ENCODE results near the gene SLC19A1. TPM values are rescaled to one million over a fixed set of nuclear protein-coding genes. Genes with fewer than 3 reads are reported as not detected.
"Not testable (repeated sequence)": the region's sequence is repeated elsewhere in the genome, so short reads cannot be mapped to it uniquely, and the experiment has no call there.

The SLC19A1 gene
- total RNA-seq, 1 experiment from 2014 or later: 25.4 TPM

DNA sequence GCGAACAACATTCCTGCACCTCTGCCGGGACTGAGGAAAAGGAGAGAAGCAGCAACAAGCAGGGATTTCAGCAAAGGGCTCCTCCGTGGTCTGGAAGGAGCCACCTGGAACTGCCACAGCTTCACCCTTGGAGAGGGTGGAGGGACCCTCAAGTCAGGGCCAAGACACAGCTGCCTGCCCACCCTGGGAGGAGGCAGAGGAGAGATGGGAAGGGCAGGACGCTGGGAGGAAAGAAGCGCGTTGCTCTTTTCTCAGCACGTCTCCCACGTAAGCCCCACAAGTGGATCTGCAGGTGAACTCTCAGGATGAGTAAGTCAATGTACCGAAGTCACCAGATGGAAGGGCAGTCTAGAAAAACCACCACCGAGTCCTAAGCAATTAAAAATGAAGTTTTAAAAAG, 39.6 kb downstream of the SLC19A1 start:
- intact Hi-C loops (cut with micrococcal nuclease): no loop called here
- Mint-ChIP-seq H3K4me3 (ENCODE audit: unreplicated experiment) (no peak overlapping the region), H3K9me3 (ENCODE audit: unreplicated experiment) (peaks cover 8% of the 10 kb centered on the region), H3K4me1 (ENCODE audit: insufficient read depth, unreplicated experiment) (no peaks in the 10 kb centered on the region), H3K36me3 (ENCODE audit: insufficient read depth, unreplicated experiment) (peaks cover 8% of the 10 kb centered on the region), H3K27me3 (ENCODE audit: insufficient read depth, unreplicated experiment) (no peaks in the 10 kb centered on the region), H3K27ac (ENCODE audit: low read depth, unreplicated experiment) (no peak overlapping the region)
- POLR2A ChIA-PET: no interaction called here
- CTCF ChIA-PET: no interaction called here
- DNase-seq (ENCODE audit: unreplicated experiment): no peak
- TF ChIP-seq, protein P1, sequence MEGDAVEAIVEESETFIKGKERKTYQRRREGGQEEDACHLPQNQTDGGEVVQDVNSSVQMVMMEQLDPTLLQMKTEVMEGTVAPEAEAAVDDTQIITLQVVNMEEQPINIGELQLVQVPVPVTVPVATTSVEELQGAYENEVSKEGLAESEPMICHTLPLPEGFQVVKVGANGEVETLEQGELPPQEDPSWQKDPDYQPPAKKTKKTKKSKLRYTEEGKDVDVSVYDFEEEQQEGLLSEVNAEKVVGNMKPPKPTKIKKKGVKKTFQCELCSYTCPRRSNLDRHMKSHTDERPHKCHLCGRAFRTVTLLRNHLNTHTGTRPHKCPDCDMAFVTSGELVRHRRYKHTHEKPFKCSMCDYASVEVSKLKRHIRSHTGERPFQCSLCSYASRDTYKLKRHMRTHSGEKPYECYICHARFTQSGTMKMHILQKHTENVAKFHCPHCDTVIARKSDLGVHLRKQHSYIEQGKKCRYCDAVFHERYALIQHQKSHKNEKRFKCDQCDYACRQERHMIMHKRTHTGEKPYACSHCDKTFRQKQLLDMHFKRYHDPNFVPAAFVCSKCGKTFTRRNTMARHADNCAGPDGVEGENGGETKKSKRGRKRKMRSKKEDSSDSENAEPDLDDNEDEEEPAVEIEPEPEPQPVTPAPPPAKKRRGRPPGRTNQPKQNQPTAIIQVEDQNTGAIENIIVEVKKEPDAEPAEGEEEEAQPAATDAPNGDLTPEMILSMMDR (IDR thresholded peaks at IDR 0.05; ENCODE audit: unreplicated experiment): no peak
- no TSS peak for BruUV-seq (replicated peaks)

DNA sequence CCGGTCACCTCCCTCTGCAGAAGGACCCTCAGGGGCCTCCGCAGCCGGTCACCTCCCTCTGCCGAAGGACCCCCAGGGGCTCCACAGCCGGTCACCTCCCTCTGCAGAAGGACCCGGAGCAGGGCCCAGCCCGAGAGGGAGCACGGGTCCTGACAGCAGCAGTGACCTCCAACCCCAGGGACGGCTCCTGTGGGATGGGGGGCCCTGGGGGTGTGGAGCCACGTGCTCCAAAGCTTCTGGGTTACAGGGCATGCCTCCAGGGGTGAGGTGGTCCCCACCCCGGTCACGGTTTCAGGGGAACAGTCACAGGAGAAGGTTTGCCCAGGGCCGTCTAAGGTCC, 40.3 kb downstream of the SLC19A1 start:
- POLR2A ChIA-PET: interaction anchor here (0.6 kb wide), 1 partner anchor 21 kb away, joined by 4 read pairs; no protein-coding TSS in a partner anchor
- Mint-ChIP-seq H3K9me3 (ENCODE audit: unreplicated experiment) (peaks cover 8% of the 10 kb centered on the region), H3K27me3 (ENCODE audit: insufficient read depth, unreplicated experiment) (no peaks in the 10 kb centered on the region), H3K27ac (ENCODE audit: low read depth, unreplicated experiment) (no peak overlapping the region), H3K36me3 (ENCODE audit: insufficient read depth, unreplicated experiment) (peaks cover 6% of the 10 kb centered on the region), H3K4me1 (ENCODE audit: insufficient read depth, unreplicated experiment) (no peaks in the 10 kb centered on the region), H3K4me3 (ENCODE audit: unreplicated experiment) (no peak overlapping the region)
- TF ChIP-seq, protein P1 (IDR thresholded peaks at IDR 0.05; ENCODE audit: unreplicated experiment): no peak
- intact Hi-C loops (cut with micrococcal nuclease): no loop called here
- no peak for DNase-seq (ENCODE audit: unreplicated experiment)
- CTCF ChIA-PET: no interaction called here
- no TSS peak for BruUV-seq (replicated peaks)

DNA sequence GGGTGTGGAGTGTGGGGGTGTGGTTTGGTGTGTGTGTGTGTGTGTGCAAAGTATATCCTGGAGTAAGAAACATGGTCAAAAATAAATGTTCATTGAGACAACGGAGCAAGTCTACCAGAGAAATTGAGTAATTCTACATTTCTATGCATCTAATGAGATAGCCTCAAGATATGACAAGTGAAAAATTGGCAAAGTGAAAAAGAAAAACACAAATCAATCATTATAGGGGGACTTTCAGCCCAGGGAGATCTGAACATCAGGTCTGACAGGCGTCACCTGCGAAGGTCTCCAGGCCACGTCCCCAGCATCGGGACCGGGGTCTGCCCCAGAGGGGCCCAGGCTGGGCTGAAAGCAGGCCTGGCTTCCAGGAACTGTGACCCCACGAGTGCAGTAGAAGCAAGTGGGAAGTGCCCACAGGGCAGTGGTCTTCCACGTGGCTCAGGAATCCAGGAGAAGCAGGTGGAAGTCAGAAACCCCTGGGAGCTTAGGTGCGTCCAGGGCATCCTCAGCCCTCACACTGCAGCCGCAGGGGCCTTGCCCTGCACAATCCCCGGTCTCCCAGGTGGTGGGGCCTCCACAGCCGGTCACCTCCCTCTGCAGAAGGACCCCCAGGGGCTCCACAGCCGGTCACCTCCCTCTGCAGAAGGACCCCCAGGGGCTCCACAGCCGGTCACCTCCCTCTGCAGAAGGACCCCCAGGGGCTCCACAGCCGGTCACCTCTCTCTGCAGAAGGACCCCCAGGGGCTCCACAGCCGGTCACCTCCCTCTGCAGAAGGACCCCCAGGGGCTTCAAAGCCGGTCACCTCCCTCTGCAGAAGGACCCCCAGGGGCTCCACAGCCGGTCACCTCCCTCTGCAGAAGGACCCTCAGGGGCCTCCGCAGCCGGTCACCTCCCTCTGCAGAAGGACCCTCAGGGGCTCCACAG, 40.9 kb downstream of the SLC19A1 start:
- H3K36me3 Mint-ChIP-seq (ENCODE audit: insufficient read depth, unreplicated experiment); H3K27ac Mint-ChIP-seq (ENCODE audit: low read depth, unreplicated experiment); H3K27me3 Mint-ChIP-seq (ENCODE audit: insufficient read depth, unreplicated experiment); H3K4me1 Mint-ChIP-seq (ENCODE audit: insufficient read depth, unreplicated experiment); intact Hi-C loops (cut with micrococcal nuclease); BruUV-seq (replicated peaks); DNase-seq (ENCODE audit: unreplicated experiment); CTCF ChIA-PET; H3K4me3 Mint-ChIP-seq (ENCODE audit: unreplicated experiment); H3K9me3 Mint-ChIP-seq (ENCODE audit: unreplicated experiment): not testable (repeated sequence)
- POLR2A ChIA-PET: interaction anchor here (0.6 kb wide), 1 partner anchor 22 kb away, joined by 4 read pairs; no protein-coding TSS in a partner anchor

DNA sequence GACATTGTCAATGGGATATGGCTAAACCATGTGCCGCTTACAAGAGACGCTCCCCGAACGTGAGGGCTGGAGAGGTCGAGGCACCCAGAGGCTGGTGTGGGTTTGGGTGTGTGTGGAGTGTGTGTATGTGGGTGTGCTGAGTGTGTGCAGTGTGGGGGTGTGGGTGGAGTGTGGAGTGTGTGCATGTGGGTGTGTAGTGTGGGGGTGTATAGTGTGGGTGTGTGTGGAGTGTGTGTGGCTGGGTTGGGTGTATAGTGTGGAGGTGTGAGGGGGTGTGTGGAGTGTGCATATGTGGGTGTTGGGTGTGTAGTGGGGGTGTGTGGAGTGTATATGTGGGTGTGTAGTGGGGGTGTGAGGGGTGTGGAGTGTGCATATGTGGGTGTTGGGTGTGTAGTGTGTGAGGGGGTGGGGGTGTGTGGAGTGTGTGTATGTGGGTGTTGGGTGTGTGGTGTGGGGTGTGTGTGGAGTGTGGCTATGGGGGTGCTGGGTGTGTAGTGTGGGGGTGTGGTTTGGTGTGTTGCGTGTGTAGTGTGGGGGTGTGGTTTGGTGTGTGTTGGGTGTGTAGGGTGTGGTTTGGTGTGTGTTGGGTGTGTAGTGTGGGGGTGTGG, 42.2 kb downstream of the SLC19A1 start:
- H3K4me3 Mint-ChIP-seq (ENCODE audit: unreplicated experiment): no peak overlapping the region
- H3K4me1 Mint-ChIP-seq (ENCODE audit: insufficient read depth, unreplicated experiment): no peaks in the 10 kb centered on the region
- no peaks in the 10 kb centered on the region for H3K27me3 Mint-ChIP-seq (ENCODE audit: insufficient read depth, unreplicated experiment)
- ChIA-PET POLR2A (no interaction called here), CTCF (no interaction called here)
- peaks cover 8% of the 10 kb centered on the region for H3K9me3 Mint-ChIP-seq (ENCODE audit: unreplicated experiment)
- no TSS peak for BruUV-seq (replicated peaks)
- TF ChIP-seq, protein P1 (IDR thresholded peaks at IDR 0.05; ENCODE audit: unreplicated experiment): no peak
- H3K36me3 Mint-ChIP-seq (ENCODE audit: insufficient read depth, unreplicated experiment): peaks cover 6% of the 10 kb centered on the region
- no peak overlapping the region for H3K27ac Mint-ChIP-seq (ENCODE audit: low read depth, unreplicated experiment)
- DNase-seq (ENCODE audit: unreplicated experiment): no peak
- intact Hi-C loops (cut with micrococcal nuclease): no loop called here
